H1 (cell line): ENCODE measurements around the gene ZBED4. TPM values are rescaled to one million over a fixed set of nuclear protein-coding genes. Genes with fewer than 3 reads are reported as not detected.

ENCODE experiments used
- CTCF ChIA-PET: fragments of 300-600 bp; sonication (Branson Sonifier 250); formaldehyde crosslinking; loops from one replicate; lab custom pipeline; 2021; ENCODE audit not compliant: partially characterized antibody; lab: Charles Lee
- POLR2A ChIA-PET: fragments of 300-600 bp; sonication (Branson Sonifier 250); formaldehyde crosslinking; loops from one replicate; lab custom pipeline; 2021; ENCODE audit warnings: inconsistent platforms; ENCODE audit not compliant: partially characterized antibody; lab: Charles Lee
- DNase-seq, 2 experiments: peaks; one replicate each; pipeline versions ENCODE4 v3.0.0 to v3.0.0-alpha.2; 2010 to 2022; ENCODE audit warnings: low spot score in 2 of 2, low read depth in 1 of 2, mixed read lengths in 1 of 2
- FAIRE-seq: peaks from 2 replicates; lab custom pipeline; 2011; peaks lifted over from hg19 to GRCh38; lab: Jason Lieb, UNC
- H2AFZ ChIP-seq: 2 replicates; pipeline ENCODE4 v1.8.1; 2012; ENCODE audit warnings: low read length, inconsistent platforms
- H2AK5ac ChIP-seq: 2 replicates; pipeline ENCODE4 v1.6.1; 2013; ENCODE audit warnings: low read depth, low read length
- H2BK120ac ChIP-seq: replicated peaks from 2 replicates; pipeline ENCODE3; 2013; ENCODE audit warnings: low read depth, low read length, inconsistent platforms
- H2BK12ac ChIP-seq: 2 replicates; pipeline ENCODE4 v1.6.1; 2013; ENCODE audit warnings: low read depth, low read length
- H2BK15ac ChIP-seq: 2 replicates; pipeline ENCODE4 v1.6.1; 2013; ENCODE audit warnings: low read length
- H2BK20ac ChIP-seq: 2 replicates; pipeline ENCODE4 v1.6.1; 2013; ENCODE audit warnings: low read length
- H2BK5ac ChIP-seq: 2 replicates; pipeline ENCODE4 v1.6.1; 2013; ENCODE audit warnings: low read depth, low read length
- H3K14ac ChIP-seq: 2 replicates; pipeline ENCODE4 v1.6.1; 2013; ENCODE audit warnings: inconsistent platforms; ENCODE audit not compliant: insufficient read length
- H3K18ac ChIP-seq: 2 replicates; pipeline ENCODE4 v1.6.1; 2013; ENCODE audit warnings: low read length; ENCODE audit errors: extremely low read depth
- H3K23ac ChIP-seq: 2 replicates; pipeline ENCODE4 v1.6.1; 2013; ENCODE audit warnings: inconsistent platforms; ENCODE audit not compliant: insufficient read length
- H3K23me2 ChIP-seq: 2 replicates; pipeline ENCODE4 v1.6.1; 2013; ENCODE audit warnings: low read depth, low read length
- H3K27ac ChIP-seq: 2 replicates; pipeline ENCODE4 v1.6.1; 2011; ENCODE audit warnings: low read depth, low read length, inconsistent platforms
- H3K27me3 ChIP-seq, 4 experiments: replicated peaks in 1 of 4; 1 replicate in 1 of 4; 2 replicates in 3 of 4; pipeline versions ENCODE4 v1.6.1 to v1.8.1; 2011 to 2013; ENCODE audit warnings: low read length in 3 of 4, mild to moderate bottlenecking in 3 of 4, inconsistent platforms in 2 of 4, mixed read lengths in 2 of 4, moderate library complexity in 1 of 4; ENCODE audit not compliant: control insufficient read depth in 3 of 4, insufficient read depth in 3 of 4; ENCODE audit errors: extremely low read depth in 1 of 4
- H3K36me3 ChIP-seq, 4 experiments: 2 replicates each; pipeline versions ENCODE4 v1.6.1 to v1.8.1; 2011 to 2013; ENCODE audit warnings: mild to moderate bottlenecking in 4 of 4, low read length in 3 of 4, moderate library complexity in 2 of 4, control low read depth in 1 of 4, inconsistent platforms in 1 of 4; ENCODE audit not compliant: insufficient read depth in 4 of 4, control insufficient read depth in 2 of 4
- H3K4ac ChIP-seq: replicated peaks from 2 replicates; pipeline ENCODE3; 2013; ENCODE audit warnings: low read length, low read depth, mixed read lengths, inconsistent platforms; ENCODE audit not compliant: insufficient read length
- H3K4me1 ChIP-seq, 4 experiments: replicated peaks in 1 of 4; 1 replicate in 1 of 4; 2 replicates in 3 of 4; pipeline versions ENCODE4 v1.6.1 to v1.8.1; 2011 to 2013; ENCODE audit warnings: low read length in 3 of 4, inconsistent platforms in 2 of 4, mixed read lengths in 1 of 4; ENCODE audit not compliant: insufficient read depth in 4 of 4, control insufficient read depth in 3 of 4
- H3K4me2 ChIP-seq, 2 experiments: 2 replicates each; pipeline versions ENCODE4 v1.6.1 to v1.8.1; 2011 to 2013; ENCODE audit warnings: low read depth in 2 of 2, low read length in 2 of 2, control low read depth in 1 of 2, inconsistent platforms in 1 of 2, mild to moderate bottlenecking in 1 of 2; ENCODE audit not compliant: insufficient read depth in 1 of 2
- H3K4me3 ChIP-seq, 4 experiments: fragments of 200-600, 300-600 bp in 1 of 4; sonication (generic), shearing (Covaris generic), sonication (Bioruptor Twin) in 1 of 4; 2 replicates each; pipeline versions ENCODE4 v1.5.1 to v1.8.1; 2011 to 2016; ENCODE audit warnings: low read length in 4 of 4, low read depth in 3 of 4, control low read depth in 2 of 4, inconsistent platforms in 2 of 4, mild to moderate bottlenecking in 2 of 4, mixed read lengths in 1 of 4, moderate library complexity in 1 of 4; ENCODE audit not compliant: insufficient read depth in 2 of 4; ENCODE audit errors: extremely low read depth in 1 of 4
- H3K56ac ChIP-seq: replicated peaks from 2 replicates; pipeline ENCODE3; 2013; ENCODE audit warnings: low read depth, mild to moderate bottlenecking, mixed read lengths, low read length, inconsistent platforms; ENCODE audit not compliant: insufficient read length
- H3K79me1 ChIP-seq: 2 replicates; pipeline ENCODE4 v1.6.1; 2013; ENCODE audit warnings: low read depth, low read length, control low read depth
- H3K79me2 ChIP-seq, 2 experiments: 2 replicates each; pipeline versions ENCODE4 v1.6.1 to v1.8.1; 2012 to 2013; ENCODE audit warnings: low read length in 2 of 2, mild to moderate bottlenecking in 2 of 2, inconsistent platforms in 1 of 2; ENCODE audit not compliant: insufficient read depth in 2 of 2, control insufficient read depth in 1 of 2
- H3K9ac ChIP-seq, 4 experiments: replicated peaks in 1 of 4; 1 replicate in 1 of 4; 2 replicates in 3 of 4; pipeline versions ENCODE4 v1.6.1 to v1.8.1; 2011 to 2013; ENCODE audit warnings: low read depth in 3 of 4, low read length in 3 of 4, control low read depth in 2 of 4, mild to moderate bottlenecking in 2 of 4, moderate library complexity in 2 of 4, inconsistent platforms in 1 of 4; ENCODE audit errors: extremely low read depth in 1 of 4
- H3K9me3 ChIP-seq, 2 experiments: 2 replicates each; pipeline versions ENCODE4 v1.6.1 to v1.8.1; 2012 to 2013; ENCODE audit warnings: mild to moderate bottlenecking in 2 of 2, moderate library complexity in 2 of 2, control low read depth in 1 of 2, inconsistent platforms in 1 of 2, low read depth in 1 of 2, low read length in 1 of 2, mixed read lengths in 1 of 2; ENCODE audit not compliant: insufficient read depth in 2 of 2
- H4K20me1 ChIP-seq, 2 experiments: replicated peaks in 1 of 2; 2 replicates each; pipeline versions ENCODE3 to v1.8.1; 2011 to 2013; ENCODE audit warnings: inconsistent platforms in 2 of 2, low read length in 2 of 2, mild to moderate bottlenecking in 1 of 2; ENCODE audit not compliant: insufficient read depth in 2 of 2, control insufficient read depth in 1 of 2
- H4K5ac ChIP-seq: 2 replicates; pipeline ENCODE4 v1.6.1; 2013; ENCODE audit warnings: low read length, low read depth, mixed read lengths, inconsistent platforms; ENCODE audit not compliant: insufficient read length
- H4K8ac ChIP-seq: 2 replicates; pipeline ENCODE4 v1.8.0; 2013; ENCODE audit warnings: mild to moderate bottlenecking, moderate library complexity, low read length, inconsistent platforms; ENCODE audit not compliant: insufficient read depth; ENCODE audit errors: extremely low read depth
- H4K91ac ChIP-seq: replicated peaks from 2 replicates; pipeline ENCODE3; 2013; ENCODE audit warnings: low read length, mixed read lengths, inconsistent platforms; ENCODE audit not compliant: insufficient read length
- CEBPB ChIP-seq: IDR thresholded peaks from 2 replicates; pipeline ENCODE4 v1.6.1; 2012; ENCODE audit warnings: low read depth, low read length
- EZH2 ChIP-seq: fragments of 200-600 bp; sonication (generic); IDR thresholded peaks from 2 replicates; pipeline ENCODE4 v1.7.1; 2012; ENCODE audit warnings: low read depth, mild to moderate bottlenecking, moderate library complexity, low read length, inconsistent platforms; ENCODE audit not compliant: severe bottlenecking
- JUN ChIP-seq: IDR thresholded peaks from 2 replicates; pipeline ENCODE4 v1.6.1; 2011; ENCODE audit warnings: low read depth, mild to moderate bottlenecking, improper control_type of control experiment, low read length
- KDM4A ChIP-seq: IDR thresholded peaks from one replicate; pipeline ENCODE4 v1.7.1; 2012; ENCODE audit warnings: low read depth, mild to moderate bottlenecking, moderate library complexity, low read length, inconsistent platforms; ENCODE audit not compliant: severe bottlenecking
- SIRT6 ChIP-seq: IDR thresholded peaks from one replicate; pipeline ENCODE4 v1.7.1; 2012; ENCODE audit warnings: low read length, inconsistent platforms
- TAF1 ChIP-seq: IDR thresholded peaks from 2 replicates; pipeline ENCODE4 v1.6.1; 2011; ENCODE audit warnings: mild to moderate bottlenecking, low read depth, low read length
- WGBS, 2 experiments: shearing (Covaris generic) in 1 of 2; methylation state at CpG; one replicate each; pipeline versions ENCODE4 v1.1.6 to v1.1.7; 2013 to 2015; ENCODE audit warnings: low lambda C conversion rate in 2 of 2, mixed read lengths in 2 of 2, inconsistent platforms in 1 of 2, low coverage in 1 of 2, missing lambda C conversion rate in 1 of 2; ENCODE audit not compliant: insufficient replicate concordance in 2 of 2, insufficient coverage in 1 of 2, insufficient read length in 1 of 2; ENCODE audit errors: extremely low coverage in 1 of 2, missing lambda C conversion rate in 1 of 2; 5-methylcytosine and 5-hydroxymethylcytosine counted together
- polyA plus RNA-seq, 7 experiments: library from polyadenylated mRNA; depleted of rRNA in 3 of 7; stranded (reverse) in 5 of 7; unstranded in 2 of 7; fragments of >200 nt in 5 of 7; fragments of 200-250 nt in 2 of 7; gene quantifications; 1 replicate in 5 of 7; 2 replicates in 1 of 7; 4 replicates in 1 of 7; pipeline versions ENCODE4 v1.2.1 to v1.2.3, GENCODE V29; 2011 to 2013; ENCODE audit warnings: missing spikeins in 2 of 7, mixed read lengths in 2 of 7
- total RNA-seq: library from RNA; stranded (reverse); fragmentation: NEBNext Ultra II Directional; extraction: Animal tissue kit (Norgen Biotek cat#: 25700); gene quantifications from 2 replicates; pipeline ENCODE4 v1.2.1, GENCODE V29; 2021
- TF ChIP-seq, protein P1 (sequence below): IDR thresholded peaks from 2 replicates; pipeline ENCODE4 v1.6.1; 2012; ENCODE audit warnings: inconsistent platforms

The ZBED4 gene
- total and polyA plus RNA-seq, 2 of the 8 experiments (the other 6 are each of a cell fraction or from before 2014, with no cell fraction given), result 11.0 to 28.3 TPM

DNA sequence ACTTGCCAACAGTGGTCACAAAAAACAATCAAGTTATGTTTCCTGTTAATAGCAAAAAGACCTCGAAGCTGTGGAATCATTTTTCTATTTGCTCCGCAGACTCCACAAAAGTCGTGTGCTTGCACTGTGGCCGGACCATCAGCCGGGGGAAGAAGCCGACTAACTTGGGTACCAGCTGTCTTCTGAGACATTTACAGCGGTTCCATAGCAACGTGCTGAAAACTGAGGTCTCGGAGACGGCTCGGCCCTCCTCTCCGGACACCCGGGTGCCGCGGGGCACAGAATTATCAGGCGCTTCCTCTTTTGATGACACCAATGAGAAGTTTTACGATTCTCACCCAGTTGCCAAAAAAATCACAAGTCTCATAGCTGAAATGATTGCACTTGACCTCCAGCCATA lies 31.6 kb downstream of the ZBED4 start:
- no peak overlapping the region for H2AK5ac ChIP-seq
- H3K79me1 ChIP-seq, result peaks cover 14% of the 10 kb centered on the region
- no peak overlapping the region for H3K56ac ChIP-seq
- peaks cover 0 to 4% of the 10 kb centered on the region in 2 experiments; a peak in 2 of 4 replicates for H3K9me3 ChIP-seq
- H3K36me3 ChIP-seq, result peaks cover 3 to 35% (median 18%) of the 10 kb centered on the region in 4 experiments; a peak in 7 of 8 replicates
- H3K4me3 ChIP-seq, result no peak overlapping the region
- no peak overlapping the region for H2AFZ ChIP-seq
- H3K4ac ChIP-seq, result no peak overlapping the region
- H3K4me2 ChIP-seq, result no peak overlapping the region
- H2BK5ac ChIP-seq, result no peak overlapping the region
- H2BK20ac ChIP-seq, result no peak overlapping the region
- H3K27me3 ChIP-seq, result no peaks in the 10 kb centered on the region
- POLR2A ChIA-PET, result interaction anchor here (1.4 kb wide), 1 partner anchor 20 kb away, joined by 4 read pairs; no protein-coding TSS in a partner anchor
- no peak overlapping the region for H2BK15ac ChIP-seq
- H3K18ac ChIP-seq, result no peak overlapping the region
- H3K23ac ChIP-seq, result no peak overlapping the region
- FAIRE-seq (no peak), DNase-seq (no peak)
- peaks cover 0 to 34% of the 10 kb centered on the region in 2 experiments; a peak in 3 of 4 replicates for H3K79me2 ChIP-seq
- no peak overlapping the region for H4K91ac ChIP-seq
- H3K14ac ChIP-seq, result no peak overlapping the region
- H4K20me1 ChIP-seq, result peaks cover 0 to 12% of the 10 kb centered on the region in 2 experiments
- no peaks in the 10 kb centered on the region for H3K23me2 ChIP-seq
- H2BK12ac ChIP-seq, result no peak overlapping the region
- no peak overlapping the region for H2BK120ac ChIP-seq
- no peak overlapping the region for H3K9ac ChIP-seq
- CTCF ChIA-PET, result interaction anchor here (2.0 kb wide), 1 partner anchor 9 kb away, joined by 6 read pairs; no protein-coding TSS in a partner anchor
- no peak overlapping the region for H3K27ac ChIP-seq
- TF ChIP-seq EZH2 (no peak), JUN (no peak), SIRT6 (no peak), CEBPB (no peak), KDM4A (no peak), TAF1 (no peak)
- TF ChIP-seq, protein P1, sequence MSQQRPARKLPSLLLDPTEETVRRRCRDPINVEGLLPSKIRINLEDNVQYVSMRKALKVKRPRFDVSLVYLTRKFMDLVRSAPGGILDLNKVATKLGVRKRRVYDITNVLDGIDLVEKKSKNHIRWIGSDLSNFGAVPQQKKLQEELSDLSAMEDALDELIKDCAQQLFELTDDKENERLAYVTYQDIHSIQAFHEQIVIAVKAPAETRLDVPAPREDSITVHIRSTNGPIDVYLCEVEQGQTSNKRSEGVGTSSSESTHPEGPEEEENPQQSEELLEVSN, result no peak
- no peak overlapping the region for H4K5ac ChIP-seq
- H3K4me1 ChIP-seq, result no peaks in the 10 kb centered on the region
- 89% methylated on average over 17 of the region's 17 CpGs; no CpG with 5 or more reads in 1 of the 2 experiments for WGBS, 2 experiments
- H4K8ac ChIP-seq, result no peak overlapping the region
